Natural killer cell (primary cell): ENCODE results near the gene SORCS1. TPM values are rescaled to one million over a fixed set of nuclear protein-coding genes. Genes with fewer than 3 reads are reported as not detected.

Experiments used
- ATAC-seq, 3 donors: fragments of 150-1000 bp in 2 of 3; fragments of 200-7000 bp in 1 of 3; cut with Tn5 transposase; 1 replicate in 1 of 3; 2 replicates in 2 of 3; pipeline ENCODE4 v1.10.0; 2021; ENCODE audit warnings: mild to moderate bottlenecking in 2 of 3, moderate library complexity in 2 of 3
- DNase-seq, 2 donors: peaks; one replicate each; pipeline versions ENCODE4 v3.0.0 to v3.0.0-alpha.2; 2013 to 2021; ENCODE audit warnings: mixed read lengths in 1 of 2
- H3K27ac ChIP-seq: one replicate; pipeline ENCODE4 v1.5.1; 2013; ENCODE audit warnings: mild to moderate bottlenecking, low read length
- H3K27me3 ChIP-seq: one replicate; pipeline ENCODE4 v1.6.1; 2013; ENCODE audit warnings: low read length; ENCODE audit not compliant: control insufficient read depth, insufficient read depth
- H3K36me3 ChIP-seq: one replicate; pipeline ENCODE4 v1.6.1; 2013; ENCODE audit warnings: low read length; ENCODE audit not compliant: control insufficient read depth, insufficient read depth
- H3K4me1 ChIP-seq: one replicate; pipeline ENCODE4 v1.6.1; 2013; ENCODE audit warnings: low read length; ENCODE audit not compliant: control insufficient read depth, insufficient read depth
- H3K4me3 ChIP-seq: one replicate; pipeline ENCODE4 v1.5.1; 2013; ENCODE audit warnings: low read length
- H3K9me3 ChIP-seq: one replicate; pipeline ENCODE4 v1.6.1; 2013; ENCODE audit warnings: low read length; ENCODE audit not compliant: control insufficient read depth, insufficient read depth
- H3K27ac Mint-ChIP-seq, 2 donors: one replicate each; pipeline ENCODE4 v1.8.0; 2022; ENCODE audit warnings: mild to moderate bottlenecking in 2 of 2, mixed read lengths in 2 of 2, moderate library complexity in 1 of 2
- H3K27me3 Mint-ChIP-seq, 2 donors: one replicate each; pipeline ENCODE4 v1.8.0; 2022; ENCODE audit warnings: low read depth in 2 of 2, mixed read lengths in 2 of 2
- H3K36me3 Mint-ChIP-seq: one replicate; pipeline ENCODE4 v1.8.0; 2022; ENCODE audit warnings: mixed read lengths
- H3K4me1 Mint-ChIP-seq, 2 donors: one replicate each; pipeline ENCODE4 v1.8.0; 2022; ENCODE audit warnings: mixed read lengths in 2 of 2
- H3K4me3 Mint-ChIP-seq: one replicate; pipeline ENCODE4 v1.8.0; 2022; ENCODE audit warnings: mild to moderate bottlenecking, moderate library complexity, mixed read lengths
- H3K9me3 Mint-ChIP-seq, 2 donors: one replicate each; pipeline ENCODE4 v1.8.0; 2022; ENCODE audit warnings: mixed read lengths in 2 of 2
- CTCF ChIP-seq: fragments of 200-600 bp; IDR thresholded peaks from one replicate; pipeline ENCODE4 v1.8.0; 2022; ENCODE audit warnings: antibody characterized with exemption
- WGBS: methylation state at CpG from one replicate; pipeline ENCODE4 v1.1.7; 2013; ENCODE audit warnings: missing lambda C conversion rate; ENCODE audit not compliant: insufficient coverage; 5-methylcytosine and 5-hydroxymethylcytosine counted together
- intact Hi-C: fragments of 100-400 bp; cut with micrococcal nuclease; formaldehyde crosslinking; loops from one replicate; pipeline ENCODE4 v1.14.2; 2022
- total RNA-seq, 4 donors: library from RNA; stranded (reverse); fragments of 120-200 nt in 1 of 4; gene quantifications; one replicate each; pipeline versions ENCODE4 v1.2.3 to v1.2.4, GENCODE V29; 2013 to 2022

The SORCS1 gene
- total RNA-seq, 3 donors from 2014 or later (not counting 1 experiment from before 2014, with no cell fraction given): not detected

- no peaks in the 10 kb centered on the region for H3K27me3 ChIP-seq
- no peak for TF ChIP-seq CTCF
- Mint-ChIP-seq H3K4me1 (no peaks in the 10 kb centered on the region), H3K27ac (no peak overlapping the region), H3K9me3 (peaks cover 3 to 5% of the 10 kb centered on the region in 2 donors), H3K4me3 (no peak overlapping the region), H3K36me3 (no peaks in the 10 kb centered on the region), H3K27me3 (no peaks in the 10 kb centered on the region)
- WGBS: 85% methylated on average over 1 of the region's 2 CpGs
- DNase-seq (no peak), ATAC-seq (no peak)
- no peaks in the 10 kb centered on the region for H3K4me1 ChIP-seq
- no peak overlapping the region for H3K4me3 ChIP-seq
- H3K36me3 ChIP-seq: no peaks in the 10 kb centered on the region
- intact Hi-C loops: no loop called here
- no peaks in the 10 kb centered on the region for H3K9me3 ChIP-seq
- H3K27ac ChIP-seq: no peak overlapping the region
These were observed 484.4 kb downstream of the SORCS1 start for GRCh38 chr10:106680061-106680460.

GRCh38 chr10:106679314-106679713 lies 485.2 kb downstream of the SORCS1 start:
- TF ChIP-seq CTCF: no peak
- Histone ChIP-seq H3K27me3 (no peaks in the 10 kb centered on the region), H3K4me3 (no peak overlapping the region), H3K36me3 (no peaks in the 10 kb centered on the region), H3K27ac (no peak overlapping the region), H3K9me3 (no peaks in the 10 kb centered on the region), H3K4me1 (no peaks in the 10 kb centered on the region)
- no peaks in the 10 kb centered on the region for H3K36me3 Mint-ChIP-seq
- no peaks in the 10 kb centered on the region for H3K4me1 Mint-ChIP-seq
- no peak for DNase-seq
- H3K9me3 Mint-ChIP-seq: peaks cover 3 to 8% of the 10 kb centered on the region in 2 donors
- H3K4me3 Mint-ChIP-seq: no peak overlapping the region
- no peaks in the 10 kb centered on the region for H3K27me3 Mint-ChIP-seq
- no peak overlapping the region for H3K27ac Mint-ChIP-seq
- intact Hi-C loops: no loop called here
- ATAC-seq: no peak

- Histone ChIP-seq H3K27ac (no peak overlapping the region), H3K36me3 (no peaks in the 10 kb centered on the region), H3K4me3 (no peak overlapping the region), H3K9me3 (no peaks in the 10 kb centered on the region), H3K4me1 (no peaks in the 10 kb centered on the region), H3K27me3 (no peaks in the 10 kb centered on the region)
- 92% methylated on average over 4 of the region's 6 CpGs for WGBS
- Mint-ChIP-seq H3K27ac (no peak overlapping the region), H3K4me1 (no peaks in the 10 kb centered on the region), H3K4me3 (no peak overlapping the region), H3K36me3 (no peaks in the 10 kb centered on the region), H3K27me3 (no peaks in the 10 kb centered on the region), H3K9me3 (peaks cover 3 to 8% of the 10 kb centered on the region in 2 donors)
- intact Hi-C loops: no loop called here
- DNase-seq (no peak), ATAC-seq (no peak)
- TF ChIP-seq CTCF: no peak
These were observed 491.9 kb downstream of the SORCS1 start for GRCh38 chr10:106672517-106673175.

- H3K36me3 ChIP-seq: no peaks in the 10 kb centered on the region
- H3K4me1 Mint-ChIP-seq: no peaks in the 10 kb centered on the region
- H3K9me3 Mint-ChIP-seq: no peaks in the 10 kb centered on the region
- no peaks in the 10 kb centered on the region for H3K4me1 ChIP-seq
- H3K27me3 ChIP-seq: no peaks in the 10 kb centered on the region
- no peak for TF ChIP-seq CTCF
- no peak overlapping the region for H3K4me3 ChIP-seq
- DNase-seq (no peak), ATAC-seq (no peak)
- H3K27me3 Mint-ChIP-seq: no peaks in the 10 kb centered on the region
- no peak overlapping the region for H3K4me3 Mint-ChIP-seq
- peaks cover 7% of the 10 kb centered on the region for H3K9me3 ChIP-seq
- H3K27ac ChIP-seq: no peak overlapping the region
- H3K36me3 Mint-ChIP-seq: no peaks in the 10 kb centered on the region
- WGBS: 84% methylated on average over 3 of the region's 3 CpGs
- H3K27ac Mint-ChIP-seq: no peak overlapping the region
- intact Hi-C loops: no loop called here
These were observed 502.8 kb downstream of the SORCS1 start for GRCh38 chr10:106661767-106662140.
